CD4-positive, CD25-positive, alpha-beta regulatory T cell (primary cell): ENCODE measurements around the gene PPHLN1. TPM values are rescaled to one million over a fixed set of nuclear protein-coding genes. Genes with fewer than 3 reads are reported as not detected.

ENCODE experiments used
- ATAC-seq, 2 donors: fragments of 150-1000 bp; cut with Tn5 transposase; one replicate each; pipeline ENCODE4 v1.10.0; 2021; ENCODE audit warnings: low read depth in 2 of 2, moderate number of reproducible peaks in 2 of 2, moderate library complexity in 1 of 2
- DNase-seq, 3 donors: peaks; one replicate each; pipeline versions ENCODE4 v3.0.0 to v3.0.0-alpha.2; 2012 to 2022; ENCODE audit warnings: mixed read lengths in 1 of 3
- H3K27ac ChIP-seq: one replicate; pipeline ENCODE4 v1.7.0; 2013; ENCODE audit warnings: mild to moderate bottlenecking, low read length; ENCODE audit not compliant: insufficient read depth, poor library complexity, severe bottlenecking
- H3K27me3 ChIP-seq: one replicate; pipeline ENCODE4 v1.7.0; 2013; ENCODE audit warnings: low read length; ENCODE audit not compliant: control insufficient read depth, insufficient read depth
- H3K36me3 ChIP-seq: one replicate; pipeline ENCODE4 v1.7.0; 2013; ENCODE audit warnings: mild to moderate bottlenecking, low read length, moderate library complexity; ENCODE audit not compliant: control insufficient read depth, insufficient read depth
- H3K4me1 ChIP-seq: 2 replicates; pipeline ENCODE4 v1.7.0; 2013; ENCODE audit warnings: mild to moderate bottlenecking, low read length; ENCODE audit not compliant: insufficient read depth, control insufficient read depth, poor library complexity, severe bottlenecking
- H3K4me3 ChIP-seq: one replicate; pipeline ENCODE4 v1.7.0; 2013; ENCODE audit warnings: low read depth, mild to moderate bottlenecking, low read length, moderate library complexity
- H3K9me3 ChIP-seq, 2 experiments: 1 replicate in 1 of 2; 2 replicates in 1 of 2; pipeline ENCODE4 v1.7.0; 2013; ENCODE audit warnings: low read length in 2 of 2, mild to moderate bottlenecking in 1 of 2, moderate library complexity in 1 of 2; ENCODE audit not compliant: control insufficient read depth in 2 of 2
- H3K27ac Mint-ChIP-seq, 3 donors: one replicate each; pipeline ENCODE4 v1.8.0; 2020 to 2022; ENCODE audit warnings: mild to moderate bottlenecking in 3 of 3, mixed read lengths in 3 of 3, moderate library complexity in 2 of 3
- H3K27me3 Mint-ChIP-seq: one replicate; pipeline ENCODE4 v1.8.0; 2022; ENCODE audit warnings: mild to moderate bottlenecking, mixed read lengths
- H3K36me3 Mint-ChIP-seq: one replicate; pipeline ENCODE4 v1.8.0; 2020; ENCODE audit warnings: mixed read lengths
- H3K4me1 Mint-ChIP-seq, 4 donors: one replicate each; pipeline ENCODE4 v1.8.0; 2020 to 2022; ENCODE audit warnings: mixed read lengths in 4 of 4, mild to moderate bottlenecking in 1 of 4
- H3K4me3 Mint-ChIP-seq, 4 donors: one replicate each; pipeline ENCODE4 v1.8.0; 2020 to 2022; ENCODE audit warnings: mild to moderate bottlenecking in 4 of 4, mixed read lengths in 4 of 4, moderate library complexity in 3 of 4
- H3K9me3 Mint-ChIP-seq, 7 donors: one replicate each; pipeline ENCODE4 v1.8.0; 2020 to 2022; ENCODE audit warnings: mixed read lengths in 7 of 7, mild to moderate bottlenecking in 3 of 7, moderate library complexity in 2 of 7
- polyA plus RNA-seq, 4 donors: library from polyadenylated mRNA; unstranded; fragments of 300-500 nt; fragmentation: Illumina TruSeq; gene quantifications; one replicate each; pipeline ENCODE4 v1.2.3, GENCODE V29; 2021
- total RNA-seq: library from RNA; stranded (reverse); gene quantifications from one replicate; pipeline ENCODE4 v1.2.3, GENCODE V29; 2022

PPHLN1 gene
- total and polyA plus RNA-seq, 5 donors from 2014 or later: 102 to 186 (median 178) TPM

DNA sequence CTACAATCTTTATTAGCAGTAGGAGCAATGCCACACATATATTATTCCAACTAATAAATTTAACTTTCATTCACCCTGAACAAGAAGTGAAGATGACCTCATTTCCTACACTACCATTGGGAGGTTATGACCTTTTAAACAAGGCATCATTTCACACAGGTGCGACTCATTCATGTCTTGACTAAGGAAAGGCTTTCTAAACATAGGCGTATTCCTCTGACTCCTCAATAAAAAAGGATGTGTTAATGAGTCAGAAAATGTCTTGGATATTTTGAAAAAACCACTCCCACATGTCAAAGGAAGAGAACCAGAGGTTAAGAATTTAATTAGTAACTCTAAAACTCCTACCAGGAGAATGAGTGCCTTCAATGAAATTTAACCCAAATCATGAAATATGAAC, 148.4 kb downstream of the PPHLN1 start:
- Histone ChIP-seq H3K27ac (no peak overlapping the region), H3K4me1 (peaks cover 1% of the 10 kb centered on the region), H3K27me3 (peaks cover 16% of the 10 kb centered on the region), H3K36me3 (no peaks in the 10 kb centered on the region), H3K9me3 (no peaks in the 10 kb centered on the region), H3K4me3 (no peak overlapping the region)
- ATAC-seq: no peak
- Mint-ChIP-seq H3K4me1 (peaks cover 0 to 2% (median under 1%) of the 10 kb centered on the region in 4 donors), H3K36me3 (no peaks in the 10 kb centered on the region), H3K27ac (no peak overlapping the region), H3K27me3 (peaks cover 46% of the 10 kb centered on the region), H3K4me3 (no peak overlapping the region), H3K9me3 (peaks cover 0 to 7% (median 0%) of the 10 kb centered on the region in 7 donors)
- no peak for DNase-seq

DNA sequence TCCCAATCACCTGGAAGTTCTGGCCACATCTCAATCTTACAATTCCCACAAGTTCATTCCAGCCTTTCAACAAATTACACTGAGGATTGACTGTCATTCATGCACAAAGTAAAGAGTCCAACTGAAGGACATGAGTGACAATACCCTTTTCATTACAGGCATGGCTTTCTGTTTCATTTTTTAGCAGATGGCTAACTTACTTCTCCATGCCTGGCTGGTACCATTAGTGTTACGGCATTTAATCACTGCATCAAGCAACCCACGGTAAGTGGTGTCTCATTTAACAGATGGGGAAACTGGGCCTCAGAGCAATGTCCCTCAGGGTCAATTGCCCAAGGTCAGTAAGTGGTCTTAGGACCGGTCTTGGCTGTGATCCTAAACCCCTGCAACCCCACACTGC, 149.1 kb downstream of the PPHLN1 start:
- DNase-seq (no peak), ATAC-seq (no peak)
- peaks cover 50% of the 10 kb centered on the region for H3K27me3 Mint-ChIP-seq
- no peaks in the 10 kb centered on the region for H3K4me1 Mint-ChIP-seq
- Histone ChIP-seq H3K4me1 (no peaks in the 10 kb centered on the region), H3K9me3 (no peaks in the 10 kb centered on the region), H3K27me3 (peaks cover 17% of the 10 kb centered on the region), H3K4me3 (no peak overlapping the region), H3K36me3 (no peaks in the 10 kb centered on the region), H3K27ac (no peak overlapping the region)
- no peak overlapping the region for H3K27ac Mint-ChIP-seq
- H3K4me3 Mint-ChIP-seq: no peak overlapping the region
- H3K9me3 Mint-ChIP-seq: peaks cover 0 to 7% (median 0%) of the 10 kb centered on the region in 7 donors
- H3K36me3 Mint-ChIP-seq: no peaks in the 10 kb centered on the region

DNA sequence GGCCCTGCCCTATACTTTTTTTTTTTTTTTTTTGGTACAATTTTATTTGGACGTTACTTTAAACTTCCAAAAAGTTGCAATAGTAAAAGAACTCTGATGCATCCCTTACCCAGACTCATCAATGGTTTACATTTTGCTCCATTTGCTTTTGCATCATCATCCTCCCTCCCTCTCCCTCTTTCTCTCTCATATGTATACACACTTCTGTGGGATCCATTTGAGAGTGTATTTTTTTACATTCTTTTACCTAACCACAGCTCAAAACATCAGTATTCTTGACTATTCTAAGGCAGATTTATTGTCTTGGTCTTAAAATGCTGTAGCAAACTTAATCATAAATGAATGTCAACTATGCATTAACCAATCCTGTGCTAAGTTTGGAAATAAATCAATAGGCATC, 152.0 kb downstream of the PPHLN1 start:
- no peak overlapping the region for H3K4me3 ChIP-seq
- no peak for DNase-seq
- peaks cover 0 to 10% (median 6%) of the 10 kb centered on the region in 4 donors for H3K4me1 Mint-ChIP-seq
- H3K36me3 ChIP-seq: no peaks in the 10 kb centered on the region
- no peak overlapping the region for H3K27ac ChIP-seq
- H3K4me3 Mint-ChIP-seq: no peak overlapping the region
- peaks cover 62% of the 10 kb centered on the region for H3K27me3 Mint-ChIP-seq
- no peak overlapping the region for H3K27ac Mint-ChIP-seq
- H3K27me3 ChIP-seq: peaks cover 34% of the 10 kb centered on the region
- no peak for ATAC-seq
- no peaks in the 10 kb centered on the region for H3K9me3 ChIP-seq
- peaks cover 0 to 5% (median 0%) of the 10 kb centered on the region in 7 donors for H3K9me3 Mint-ChIP-seq
- no peaks in the 10 kb centered on the region for H3K36me3 Mint-ChIP-seq
- peaks cover 9% of the 10 kb centered on the region for H3K4me1 ChIP-seq

DNA sequence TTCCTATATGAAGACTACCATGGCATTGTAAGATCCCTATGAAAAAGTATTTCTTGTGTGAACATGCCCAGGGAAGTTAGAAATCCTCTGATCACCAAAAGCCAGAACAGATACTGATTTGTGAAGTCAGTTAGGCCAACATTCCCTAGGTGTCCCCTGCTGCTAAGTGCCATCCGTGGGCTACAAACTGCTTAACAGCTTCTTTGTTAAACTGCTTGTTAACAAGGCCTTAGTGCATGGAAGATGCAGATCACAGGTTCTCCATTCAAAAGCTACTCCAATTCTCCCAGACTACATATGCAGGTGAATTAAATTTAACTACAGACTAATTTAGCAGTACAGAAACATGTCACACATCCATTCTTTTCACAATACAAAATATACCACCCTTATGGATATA, 155.4 kb downstream of the PPHLN1 start:
- no peak for DNase-seq
- Histone ChIP-seq H3K27me3 (peaks cover 50% of the 10 kb centered on the region), H3K36me3 (no peaks in the 10 kb centered on the region), H3K4me1 (peaks cover 23% of the 10 kb centered on the region), H3K9me3 (no peaks in the 10 kb centered on the region), H3K4me3 (no peak overlapping the region), H3K27ac (no peak overlapping the region)
- Mint-ChIP-seq H3K9me3 (peaks cover 0 to 5% (median 0%) of the 10 kb centered on the region in 7 donors), H3K4me3 (peak overlapping the region in 2 of 4 donors; percentile 1 to 59), H3K36me3 (no peaks in the 10 kb centered on the region), H3K27me3 (peaks cover 80% of the 10 kb centered on the region), H3K4me1 (peaks cover 0 to 17% (median 13%) of the 10 kb centered on the region in 4 donors), H3K27ac (no peak overlapping the region)
- ATAC-seq: no peak

DNA sequence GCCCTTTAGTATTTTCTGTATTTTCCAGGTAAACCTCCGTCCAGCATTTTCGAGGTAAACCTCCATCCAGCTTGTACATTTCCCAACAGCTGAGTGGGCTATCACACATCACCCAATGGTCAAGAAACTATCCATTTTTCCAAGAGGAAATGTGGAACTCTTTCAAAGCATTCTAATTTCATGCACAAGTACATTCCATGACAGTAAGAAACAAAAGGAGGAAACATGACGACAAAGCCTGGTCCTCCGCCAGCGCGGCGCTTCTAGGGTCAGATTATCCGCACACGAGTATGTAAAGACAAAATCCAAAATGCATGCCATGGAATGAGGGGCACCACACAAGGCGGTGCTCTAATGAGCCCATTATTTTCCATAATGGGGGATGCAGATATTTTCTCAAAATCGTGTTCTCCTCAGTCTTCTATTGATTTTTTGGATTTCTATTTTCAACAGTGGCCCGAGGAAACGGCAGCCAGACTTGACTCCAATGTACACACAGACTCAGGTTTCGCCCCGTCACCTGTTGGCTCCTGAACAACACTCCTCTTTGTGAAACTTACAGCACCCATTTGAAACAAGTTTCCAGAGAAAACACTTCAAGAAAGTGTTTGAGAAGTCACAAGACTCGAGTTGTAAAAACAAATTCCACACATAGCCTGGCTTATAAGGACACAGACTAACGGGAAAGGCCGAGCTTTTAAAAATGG, 156.2 kb downstream of the PPHLN1 start:
- H3K36me3 ChIP-seq: no peaks in the 10 kb centered on the region
- peaks cover 0 to 5% (median 0%) of the 10 kb centered on the region in 7 donors for H3K9me3 Mint-ChIP-seq
- H3K4me1 Mint-ChIP-seq: peaks cover 0 to 17% (median 13%) of the 10 kb centered on the region in 4 donors
- no peak for ATAC-seq
- H3K36me3 Mint-ChIP-seq: no peaks in the 10 kb centered on the region
- H3K4me3 Mint-ChIP-seq: peak overlapping the region; percentile 27 to 80 (median 59)
- H3K27me3 ChIP-seq: peaks cover 52% of the 10 kb centered on the region
- H3K4me1 ChIP-seq: peaks cover 23% of the 10 kb centered on the region
- H3K27me3 Mint-ChIP-seq: peaks cover 83% of the 10 kb centered on the region
- peak overlapping the region; percentile 19 for H3K4me3 ChIP-seq
- no peaks in the 10 kb centered on the region for H3K9me3 ChIP-seq
- no peak for DNase-seq
- H3K27ac Mint-ChIP-seq: no peak overlapping the region
- no peak overlapping the region for H3K27ac ChIP-seq

DNA sequence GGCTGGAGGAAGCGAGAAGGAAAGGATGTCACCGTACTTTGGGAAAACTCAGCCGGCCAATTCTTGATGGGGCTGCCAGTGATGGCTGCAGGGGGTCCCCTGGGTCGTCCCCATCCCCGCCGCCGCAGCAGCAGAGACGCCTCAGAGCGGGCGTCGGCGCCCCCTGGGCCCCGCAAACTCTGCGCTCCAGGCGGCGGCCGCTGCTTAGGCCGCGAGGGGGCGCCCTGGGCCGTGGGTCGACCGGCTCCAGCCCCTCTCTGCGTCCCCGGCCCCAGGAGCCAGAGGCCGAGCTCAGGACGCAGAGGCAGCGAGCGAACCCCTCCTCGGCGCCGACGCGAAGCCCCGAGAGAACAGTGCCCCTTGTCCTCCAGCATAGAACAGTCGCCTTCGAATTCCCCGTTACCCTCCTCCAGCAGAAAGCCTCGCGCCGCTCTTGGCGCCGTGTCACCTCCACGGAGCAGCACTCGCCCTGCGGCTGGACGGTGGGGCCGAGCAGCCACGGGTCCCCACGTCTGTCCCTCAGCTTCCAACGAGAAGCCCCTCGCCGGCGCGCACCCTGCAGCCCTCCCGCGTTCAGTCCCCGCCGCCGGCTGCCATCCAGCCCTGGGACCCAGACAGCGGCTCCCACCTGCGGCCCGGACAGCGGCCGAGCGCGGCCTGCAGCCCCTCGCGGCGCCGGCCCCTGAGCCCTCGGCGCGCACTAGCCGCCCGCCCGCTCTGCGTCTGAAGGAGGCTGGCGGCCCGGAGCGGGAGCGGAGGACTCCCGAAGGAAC, 157.0 kb downstream of the PPHLN1 start:
- H3K9me3 ChIP-seq: no peaks in the 10 kb centered on the region
- Mint-ChIP-seq H3K4me1 (peaks cover 0 to 17% (median 13%) of the 10 kb centered on the region in 4 donors), H3K9me3 (peaks cover 0 to 3% (median 0%) of the 10 kb centered on the region in 7 donors), H3K36me3 (no peaks in the 10 kb centered on the region), H3K27me3 (peaks cover 86% of the 10 kb centered on the region), H3K27ac (no peak overlapping the region), H3K4me3 (peak overlapping the region; percentile 23 to 80 (median 50))
- no peak overlapping the region for H3K27ac ChIP-seq
- H3K4me3 ChIP-seq: peak overlapping the region; percentile 19
- ATAC-seq: peak; percentile 17 to 62
- DNase-seq: peak in 2 of 3 donors; percentile 10 to 32
- no peaks in the 10 kb centered on the region for H3K36me3 ChIP-seq
- H3K27me3 ChIP-seq: peaks cover 55% of the 10 kb centered on the region
- peaks cover 23% of the 10 kb centered on the region for H3K4me1 ChIP-seq

DNA sequence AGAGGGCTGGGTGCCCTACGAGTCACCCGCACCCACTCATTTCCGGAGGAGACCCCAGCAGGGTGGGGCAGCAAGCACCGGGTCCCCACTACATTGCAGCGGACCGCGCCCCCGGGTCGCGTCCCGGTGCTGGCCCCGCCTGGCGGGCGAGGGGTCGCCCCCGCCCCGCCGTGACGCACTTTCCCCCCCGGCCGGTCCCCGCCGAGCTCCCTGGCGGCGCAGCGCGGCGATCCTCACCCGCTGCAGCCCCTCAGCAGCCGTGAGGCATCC, 157.5 kb downstream of the PPHLN1 start:
- DNase-seq (no peak), ATAC-seq (peak; percentile 22 to 26)
- Histone ChIP-seq H3K4me3 (no peak overlapping the region), H3K4me1 (peaks cover 23% of the 10 kb centered on the region), H3K9me3 (no peaks in the 10 kb centered on the region), H3K27me3 (peaks cover 55% of the 10 kb centered on the region), H3K36me3 (no peaks in the 10 kb centered on the region), H3K27ac (no peak overlapping the region)
- Mint-ChIP-seq H3K27ac (no peak overlapping the region), H3K9me3 (peaks cover 0 to 1% (median 0%) of the 10 kb centered on the region in 7 donors), H3K4me1 (peaks cover 0 to 17% (median 13%) of the 10 kb centered on the region in 4 donors), H3K36me3 (no peaks in the 10 kb centered on the region), H3K4me3 (peak overlapping the region in 2 of 4 donors; percentile 84 to 85), H3K27me3 (peaks cover 86% of the 10 kb centered on the region)
